Astrocyte of the cerebellum (primary cell): ENCODE data around the gene DVL1.

ENCODE experiments used
- DNase-seq: peaks from one replicate; pipeline ENCODE4 v3.0.0-alpha.2; 2011; ENCODE audit warnings: low read depth
- H3K4me3 ChIP-seq: 2 replicates; pipeline ENCODE4 v1.5.1; 2011; ENCODE audit warnings: mild to moderate bottlenecking, low read depth, low read length, moderate library complexity
- in situ Hi-C: cut with HindIII; loops from 2 replicates; pipeline ENCODE4 v1.10.0; 2017; ENCODE audit warnings: low sequenced_read_pairs
- TF ChIP-seq, protein P1 (sequence below): IDR thresholded peaks from 2 replicates; pipeline ENCODE4 v1.5.1; 2012; ENCODE audit warnings: low read length, low read depth, moderate library complexity, mild to moderate bottlenecking; ENCODE audit errors: missing control alignments

DVL1 gene

DNA sequence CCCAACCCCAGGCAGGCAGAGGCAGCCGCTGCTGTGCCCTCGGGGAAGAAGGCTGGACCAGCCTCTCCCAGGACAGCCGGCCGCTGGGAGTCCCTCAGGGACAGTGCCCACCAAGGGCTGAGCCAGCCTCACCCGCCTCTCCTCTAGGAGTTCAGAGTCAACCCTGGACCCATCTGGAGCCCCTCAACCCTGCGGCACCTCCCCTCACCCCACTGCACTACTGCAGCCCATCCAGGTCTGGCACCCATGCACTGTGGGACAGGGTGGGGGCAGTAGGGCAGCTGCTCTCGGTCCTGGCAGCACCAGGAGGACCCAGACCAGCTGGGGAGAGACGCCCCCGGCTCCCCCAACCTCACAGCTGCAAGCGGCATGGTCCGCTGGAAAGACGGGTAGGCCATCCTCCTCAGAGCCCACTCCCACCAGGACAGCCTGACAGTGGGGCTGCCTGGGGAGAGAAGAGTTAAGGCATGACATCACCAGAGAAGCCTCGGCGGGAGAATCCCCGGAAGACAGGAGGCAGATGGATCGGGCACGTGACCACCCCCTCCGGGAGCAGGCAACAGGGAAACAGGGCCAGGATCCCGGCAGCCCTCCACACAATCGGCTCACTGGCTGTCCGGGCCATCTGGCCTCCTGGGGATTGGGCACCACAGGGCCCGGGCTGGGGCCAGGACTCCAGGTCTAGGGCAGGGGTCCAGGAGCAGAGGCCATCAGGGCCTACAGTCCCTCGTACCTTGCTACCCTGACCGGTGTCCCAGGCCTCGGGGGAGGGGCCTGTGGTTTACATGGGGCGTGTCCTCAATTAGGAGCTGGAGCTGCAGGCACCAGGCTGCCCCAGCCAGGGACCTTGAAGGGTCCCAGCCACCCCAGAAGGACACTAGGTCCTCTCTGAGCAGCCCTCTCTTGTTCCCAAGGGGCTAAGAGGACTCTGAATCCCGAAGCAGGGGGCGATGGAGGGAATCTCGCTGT lies 44.6 kb downstream of the DVL1 start:
- H3K4me3 ChIP-seq, result peak overlapping the region; percentile 74
- TF ChIP-seq, protein P1, sequence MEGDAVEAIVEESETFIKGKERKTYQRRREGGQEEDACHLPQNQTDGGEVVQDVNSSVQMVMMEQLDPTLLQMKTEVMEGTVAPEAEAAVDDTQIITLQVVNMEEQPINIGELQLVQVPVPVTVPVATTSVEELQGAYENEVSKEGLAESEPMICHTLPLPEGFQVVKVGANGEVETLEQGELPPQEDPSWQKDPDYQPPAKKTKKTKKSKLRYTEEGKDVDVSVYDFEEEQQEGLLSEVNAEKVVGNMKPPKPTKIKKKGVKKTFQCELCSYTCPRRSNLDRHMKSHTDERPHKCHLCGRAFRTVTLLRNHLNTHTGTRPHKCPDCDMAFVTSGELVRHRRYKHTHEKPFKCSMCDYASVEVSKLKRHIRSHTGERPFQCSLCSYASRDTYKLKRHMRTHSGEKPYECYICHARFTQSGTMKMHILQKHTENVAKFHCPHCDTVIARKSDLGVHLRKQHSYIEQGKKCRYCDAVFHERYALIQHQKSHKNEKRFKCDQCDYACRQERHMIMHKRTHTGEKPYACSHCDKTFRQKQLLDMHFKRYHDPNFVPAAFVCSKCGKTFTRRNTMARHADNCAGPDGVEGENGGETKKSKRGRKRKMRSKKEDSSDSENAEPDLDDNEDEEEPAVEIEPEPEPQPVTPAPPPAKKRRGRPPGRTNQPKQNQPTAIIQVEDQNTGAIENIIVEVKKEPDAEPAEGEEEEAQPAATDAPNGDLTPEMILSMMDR, result no peak
- peak; percentile 15 for DNase-seq
- in situ Hi-C loops, result no loop called here

DNA sequence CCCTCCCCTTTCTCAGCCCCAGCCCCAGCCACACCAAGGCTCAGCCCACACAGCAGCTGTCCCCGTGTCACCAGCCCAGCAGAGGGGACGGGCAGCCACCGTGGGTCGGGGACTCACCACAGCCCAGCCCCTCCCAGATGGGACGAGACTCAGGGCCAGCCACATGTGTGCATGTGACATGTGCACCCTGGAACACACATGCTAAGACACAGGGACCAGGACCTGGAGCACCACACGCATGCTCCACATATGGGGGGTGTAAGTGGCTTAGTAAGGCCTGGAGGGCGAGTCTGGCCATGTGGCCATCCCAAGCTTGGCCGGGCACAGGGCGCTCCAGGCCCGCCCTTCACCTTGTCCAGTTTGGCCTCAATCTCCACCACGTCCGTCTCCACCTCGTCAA lies 45.5 kb downstream of the DVL1 start:
- no peak overlapping the region for H3K4me3 ChIP-seq
- in situ Hi-C loops, result no loop called here
- TF ChIP-seq, protein P1, result no peak

DNA sequence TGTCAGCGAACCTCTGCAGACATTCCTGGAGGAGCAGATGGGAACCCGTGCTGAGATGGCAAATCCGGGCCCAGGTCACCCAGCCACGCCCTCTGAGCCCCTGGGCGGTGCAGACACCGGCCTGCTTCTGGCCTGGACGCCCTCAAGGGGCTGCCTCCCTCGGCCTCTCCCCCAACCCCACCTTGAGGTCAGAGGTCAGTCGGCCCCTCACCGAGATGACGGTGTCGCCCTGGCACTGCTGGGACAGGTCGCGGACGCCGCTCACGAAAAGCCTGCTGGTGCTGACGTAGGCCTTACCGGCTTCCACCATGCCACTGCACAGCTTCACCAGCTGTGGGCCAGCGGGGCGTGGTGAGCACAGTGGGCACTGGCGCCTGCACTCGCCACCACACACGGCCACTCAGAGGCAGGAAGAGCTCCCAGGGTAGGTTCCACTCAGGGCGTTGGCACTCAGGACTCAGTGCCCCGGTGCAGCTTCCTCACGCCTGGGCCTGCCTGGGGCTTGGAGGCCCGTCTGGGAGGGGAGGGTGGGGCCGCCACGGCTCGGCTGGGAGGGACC lies 46.2 kb downstream of the DVL1 start:
- in situ Hi-C loops, result no loop called here
- TF ChIP-seq, protein P1, result no peak
- no peak overlapping the region for H3K4me3 ChIP-seq
- DNase-seq, result no peak

More for the DNA sequence above, 45.5 kb downstream of the DVL1 start:
- DNase-seq, result no peak

DNA sequence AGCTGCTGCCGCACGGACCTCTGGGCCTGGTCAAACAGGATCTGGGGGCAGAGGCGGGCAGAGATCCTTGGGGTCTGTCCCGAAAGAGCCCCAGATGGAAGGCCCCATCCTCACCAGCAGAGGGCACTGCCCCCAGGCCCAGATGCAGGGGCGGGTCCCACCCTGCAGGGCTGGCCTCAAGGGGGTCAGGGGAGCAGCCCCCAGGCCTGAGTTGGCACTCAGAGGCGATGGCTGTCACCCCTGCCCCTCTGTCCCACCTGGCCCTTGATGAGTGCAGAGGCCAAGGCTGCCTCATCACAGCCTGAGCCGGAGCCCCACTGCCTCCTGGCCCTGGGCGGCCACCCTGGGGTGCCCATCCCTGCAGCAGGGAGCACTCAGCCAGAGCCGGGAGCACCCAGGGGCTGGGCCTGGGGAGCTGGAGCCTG lies 47.2 kb downstream of the DVL1 start:
- TF ChIP-seq, protein P1, result peak; percentile 60
- in situ Hi-C loops, result no loop called here
- DNase-seq, result no peak
- no peak overlapping the region for H3K4me3 ChIP-seq

DNA sequence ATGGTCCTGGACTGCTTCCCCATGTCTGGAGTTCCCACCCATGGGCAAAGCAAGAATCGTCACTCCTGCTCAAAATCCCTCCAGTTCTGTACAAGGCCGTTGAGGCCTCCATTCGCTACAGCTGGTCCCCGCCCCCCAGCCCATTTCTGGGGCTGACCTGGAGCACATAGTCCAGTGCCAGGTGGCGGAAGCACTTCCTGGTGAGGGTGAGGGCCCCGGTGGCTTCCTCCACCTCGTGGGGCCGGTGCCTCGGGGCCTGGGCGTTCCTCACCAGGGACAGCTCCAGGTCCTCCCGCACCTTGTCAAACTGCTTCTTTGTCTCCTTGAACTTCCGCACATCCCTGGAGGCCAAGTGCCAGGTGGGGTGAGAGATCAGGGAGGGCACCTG lies 48.9 kb downstream of the DVL1 start:
- in situ Hi-C loops, result no loop called here
- TF ChIP-seq, protein P1, result no peak
- no peak for DNase-seq
- no peak overlapping the region for H3K4me3 ChIP-seq

DNA sequence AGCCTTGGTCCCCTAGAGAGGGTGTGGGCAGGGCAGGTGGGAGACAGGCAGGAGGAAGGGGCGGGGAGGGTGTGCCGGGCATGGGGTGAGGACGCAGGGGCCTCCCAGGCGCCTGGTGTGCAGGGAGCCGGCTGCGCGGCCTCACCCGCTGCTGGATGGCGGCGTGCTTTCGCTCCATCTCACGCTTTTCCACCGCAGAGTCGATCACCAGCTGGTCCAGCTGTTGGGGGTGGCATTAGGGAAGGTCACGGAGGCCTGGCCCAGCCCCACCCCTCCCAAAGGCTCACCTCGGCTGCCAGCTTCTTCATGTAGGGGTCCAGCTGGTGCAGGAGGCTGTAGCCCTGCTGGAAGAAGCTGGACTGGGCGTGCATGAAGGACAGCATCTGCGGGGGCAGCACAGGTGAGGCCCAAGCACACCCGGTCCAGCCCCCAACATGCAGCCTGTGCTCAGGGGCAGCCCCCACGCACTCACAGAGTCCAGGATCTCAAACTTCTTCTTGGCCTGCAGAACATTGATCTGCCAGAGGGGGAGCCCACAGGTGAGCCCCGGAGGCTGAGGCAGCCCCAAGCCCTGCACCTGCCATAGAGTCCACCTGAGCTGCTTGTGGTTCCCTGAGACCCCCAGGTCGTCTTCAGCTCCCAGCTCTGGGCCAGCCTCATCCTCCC lies 49.4 kb downstream of the DVL1 start:
- DNase-seq, result no peak
- in situ Hi-C loops, result loop anchor here (25.0 kb wide), 1 partner anchor 163 kb away; no protein-coding TSS in a partner anchor
- TF ChIP-seq, protein P1, result peak; percentile 49
- no peak overlapping the region for H3K4me3 ChIP-seq
